ENCODE data around the gene USF2.
"Not testable (repeated sequence)": the region's sequence is repeated elsewhere in the genome, so short reads cannot be mapped to it uniquely, and the experiment has no call there.

Gene USF2

DNA sequence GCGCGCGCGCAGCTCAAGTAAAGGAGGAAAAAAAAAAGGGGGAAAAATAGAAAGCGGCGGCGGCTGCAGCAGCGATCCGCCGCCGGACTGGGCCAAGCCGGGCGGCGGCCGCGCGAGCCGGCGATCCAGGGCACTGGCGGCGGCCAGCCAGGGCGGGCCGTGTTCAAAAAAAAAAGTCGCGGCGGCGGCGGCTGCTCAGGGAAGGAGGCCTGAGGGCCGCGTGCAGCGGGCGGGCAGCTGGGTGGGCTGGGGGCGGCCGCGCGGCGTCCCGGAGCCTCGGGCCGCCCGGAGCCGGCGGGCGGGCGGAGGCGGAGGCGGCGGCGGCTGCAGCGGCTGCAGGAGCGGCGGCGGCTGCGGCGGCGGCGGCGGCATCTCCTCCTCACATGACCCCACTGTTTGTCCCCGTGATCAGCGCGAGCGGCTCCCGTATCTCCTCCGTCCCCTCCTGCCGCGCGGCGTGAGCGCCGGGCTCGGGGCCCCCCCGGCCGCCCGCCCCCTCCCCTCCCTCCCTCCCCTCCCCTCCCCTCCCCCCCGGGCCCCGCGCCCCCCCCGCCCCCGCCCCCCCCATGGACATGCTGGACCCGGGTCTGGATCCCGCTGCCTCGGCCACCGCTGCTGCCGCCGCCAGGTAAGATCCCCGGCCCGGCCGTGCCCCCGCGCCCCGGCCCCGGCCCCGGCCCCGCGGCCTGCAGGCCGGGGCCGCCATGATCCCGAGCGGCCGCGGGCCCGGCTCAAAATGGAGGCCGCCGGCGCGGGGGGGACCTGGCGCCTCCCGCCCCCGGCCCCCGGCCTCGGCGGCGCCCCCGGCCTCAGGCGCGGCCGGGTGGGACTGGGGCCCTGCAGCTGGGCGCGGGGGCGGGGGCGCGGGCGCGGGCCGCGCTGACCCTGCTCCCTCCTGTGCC is at the start of gene USF2:
TSS of gene USF2 (plus strand) at position 427 of the 902 bp plus-strand sequence. CDS start at position 567, 140 bp downstream.
- no peak for TF ChIP-seq CTCF (IDR thresholded peaks at IDR 0.05; ENCODE audit: low read depth, low read length)
- DNase-seq (ENCODE audit: low read depth in 2 of 2): peak; percentile 67 to 86

DNA sequence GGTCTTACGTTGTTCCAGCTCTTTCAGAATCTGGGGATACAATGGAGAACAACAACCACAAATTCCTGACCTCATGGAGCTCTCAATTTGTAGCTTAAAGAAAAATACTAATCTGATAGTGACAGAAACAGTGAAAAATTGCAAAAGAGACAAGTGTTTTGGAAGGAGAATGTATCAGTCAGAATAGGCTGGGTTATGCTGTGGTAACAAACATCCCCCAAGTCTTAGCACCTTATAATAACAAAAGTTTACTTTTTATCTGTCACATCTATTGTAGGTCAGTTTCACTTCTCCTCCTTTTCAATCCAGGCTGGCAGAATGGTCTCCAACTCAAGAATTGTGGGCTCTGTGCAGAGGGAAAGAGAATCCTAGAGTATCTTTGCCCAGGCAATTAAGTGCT is 49.8 kb upstream of the USF2 start:
- no peak for DNase-seq (ENCODE audit: low read depth in 2 of 2)

More for the DNA sequence above, at the start of gene USF2:
- peak within 1 kb of the TSS; percentile 81 to 83 for H3K4me3 ChIP-seq (replicated peaks in 1 of 2; ENCODE audit: low read depth in 2 of 2, low read length in 2 of 2)

DNA sequence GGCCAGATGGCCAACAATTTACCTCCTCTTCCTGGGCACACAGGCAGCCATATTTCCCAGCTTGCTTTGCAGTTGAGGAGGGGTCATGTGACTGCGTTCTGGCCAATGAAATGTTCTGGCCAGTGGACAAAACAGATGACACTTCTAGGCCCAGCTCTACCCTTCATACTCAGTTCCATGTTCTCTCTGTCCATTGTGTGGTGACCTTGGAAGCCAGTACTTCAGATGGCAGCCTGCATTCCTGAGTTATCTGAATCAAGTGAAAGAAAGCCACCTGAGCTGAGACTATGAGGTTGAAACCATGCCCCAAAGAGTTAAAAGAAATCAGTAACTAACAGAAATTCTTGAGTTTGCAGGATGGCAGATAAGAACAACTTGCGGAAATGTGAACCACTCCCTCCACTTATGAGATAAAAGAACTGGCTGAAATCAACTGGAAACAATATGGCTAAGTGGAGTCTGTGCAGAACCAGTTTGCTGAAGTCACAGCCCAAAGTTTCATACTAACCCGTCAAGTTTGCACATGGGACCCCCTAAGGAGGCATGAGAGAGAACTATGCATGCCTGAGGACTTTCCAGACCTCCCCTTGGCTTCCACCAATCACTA is 48.3 kb upstream of the USF2 start:
- no peak for TF ChIP-seq CTCF (IDR thresholded peaks at IDR 0.05; ENCODE audit: low read depth, low read length)
- no peak overlapping the region for H3K4me3 ChIP-seq (replicated peaks in 1 of 2; ENCODE audit: low read depth in 2 of 2, low read length in 2 of 2)
- peak in 1 of 2 donors; percentile 67 for DNase-seq (ENCODE audit: low read depth in 2 of 2)

More for the DNA sequence above, 49.8 kb upstream of the USF2 start:
- no peak overlapping the region for H3K4me3 ChIP-seq (replicated peaks in 1 of 2; ENCODE audit: low read depth in 2 of 2, low read length in 2 of 2)
- TF ChIP-seq CTCF (IDR thresholded peaks at IDR 0.05; ENCODE audit: low read depth, low read length): no peak

DNA sequence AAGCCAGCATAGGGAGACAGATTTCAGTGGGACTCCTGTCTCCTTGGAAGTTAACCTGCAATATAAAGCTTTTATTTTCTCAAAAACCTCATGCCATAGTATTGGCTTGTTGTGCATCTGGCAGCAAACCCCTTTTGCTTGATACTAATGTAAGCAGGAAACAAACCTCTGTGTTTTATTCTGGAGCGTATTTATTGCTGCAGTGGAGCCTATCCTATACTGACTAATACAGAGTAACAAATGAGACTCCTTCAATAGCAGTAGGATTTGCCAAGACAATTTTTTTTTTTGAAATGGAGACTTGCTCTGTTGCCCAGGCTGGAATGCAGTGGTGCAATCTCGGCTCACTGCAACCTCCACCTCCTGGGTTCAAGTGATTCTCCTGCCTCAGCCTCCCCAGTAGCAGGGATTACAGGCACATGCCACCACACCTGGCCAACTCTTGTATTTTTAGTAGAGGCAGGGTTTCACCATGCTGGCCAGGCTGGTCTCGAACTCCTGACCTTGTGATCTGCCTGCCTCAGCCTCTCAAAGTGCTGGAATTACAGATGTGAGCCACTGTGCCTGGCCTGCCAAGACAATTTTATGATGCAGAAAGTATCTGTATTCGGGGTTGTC is 47.7 kb upstream of the USF2 start:
- not testable (repeated sequence) for H3K4me3 ChIP-seq (replicated peaks in 1 of 2; ENCODE audit: low read depth in 2 of 2, low read length in 2 of 2); DNase-seq (ENCODE audit: low read depth in 2 of 2)

DNA sequence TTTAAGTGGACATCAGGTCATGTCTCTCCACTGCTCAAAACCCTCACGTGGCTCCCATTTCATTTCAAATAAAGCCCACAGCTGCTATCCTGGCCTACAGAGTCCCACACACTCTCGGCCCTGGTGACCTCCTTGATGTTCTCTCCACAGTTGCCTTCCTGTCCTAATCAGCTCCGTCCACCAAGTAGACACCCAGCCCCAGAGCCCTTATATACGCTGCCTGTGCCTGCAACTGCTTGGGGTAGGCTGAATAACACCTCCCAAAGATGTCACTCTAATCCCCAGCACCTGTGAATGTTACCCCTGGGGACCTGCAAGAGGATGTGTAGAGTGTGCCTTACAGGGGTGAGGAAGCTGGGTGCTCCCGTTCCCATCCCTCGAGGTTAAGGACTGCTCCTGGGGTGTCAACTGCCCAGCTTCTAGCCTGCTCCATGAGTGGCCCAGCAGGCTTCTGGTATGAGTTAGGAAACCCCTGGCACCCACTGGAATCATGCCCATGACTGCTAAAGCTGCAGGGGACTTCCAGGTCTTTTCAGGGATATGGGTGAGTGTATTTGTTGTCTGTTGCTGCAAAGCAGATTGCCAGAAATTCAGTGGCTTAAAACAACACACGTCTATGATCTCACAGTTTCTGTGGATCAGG is 46.3 kb upstream of the USF2 start:
- no peak for TF ChIP-seq CTCF (IDR thresholded peaks at IDR 0.05; ENCODE audit: low read depth, low read length)
- DNase-seq (ENCODE audit: low read depth in 2 of 2): no peak

DNA sequence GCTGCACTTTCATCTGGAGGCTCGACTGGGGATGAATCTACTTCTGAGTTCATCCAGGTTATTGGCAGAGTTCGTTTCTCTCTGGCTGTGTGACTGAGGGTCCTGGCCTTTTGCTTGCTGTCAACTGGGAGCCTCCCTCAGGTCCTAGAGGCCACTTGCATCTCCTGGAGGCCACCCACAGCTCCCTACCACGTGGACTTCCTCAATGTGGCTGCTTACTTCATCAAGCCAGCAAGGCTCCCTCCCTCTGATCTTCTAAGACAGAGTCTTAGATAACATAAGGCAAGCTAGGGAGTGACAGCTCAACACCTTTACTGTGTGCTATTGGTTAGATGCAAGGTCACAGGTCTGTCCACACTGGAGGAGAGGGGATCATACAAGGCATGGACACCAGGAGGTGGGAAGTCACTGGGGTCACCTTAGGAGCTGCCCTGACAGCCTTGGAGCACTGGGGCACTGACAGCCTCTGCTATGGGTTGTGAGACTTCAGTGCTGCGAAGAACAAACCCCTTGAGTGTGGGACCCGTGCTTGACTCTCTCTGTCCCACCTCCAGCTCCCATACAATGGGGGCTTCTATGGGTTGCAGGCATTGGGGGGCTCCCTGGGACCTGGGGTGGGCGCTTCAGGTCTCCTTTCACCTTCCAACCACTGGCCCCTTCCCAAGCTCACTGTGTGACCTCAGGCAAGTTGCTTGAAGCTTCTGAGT is 45.5 kb upstream of the USF2 start:
- H3K4me3 ChIP-seq (replicated peaks in 1 of 2; ENCODE audit: low read depth in 2 of 2, low read length in 2 of 2): no peak overlapping the region
- no peak for TF ChIP-seq CTCF (IDR thresholded peaks at IDR 0.05; ENCODE audit: low read depth, low read length)
- DNase-seq (ENCODE audit: low read depth in 2 of 2): no peak

More for the DNA sequence above, 46.3 kb upstream of the USF2 start:
- no peak overlapping the region for H3K4me3 ChIP-seq (replicated peaks in 1 of 2; ENCODE audit: low read depth in 2 of 2, low read length in 2 of 2)
